ENCODE measurements around the gene LIMS2.
A peak's percentile ranks its signal among the peaks of the same experiment; 100 is the strongest.

The LIMS2 gene

GRCh38 chr2:127701193-127701650 lies 25.9 kb upstream of the LIMS2 start, which contains the start of gene SFT2D3:
Gene SFT2D3, plus strand, starts transcription at chr2:127701497. Its CDS starts 32 bp downstream, at chr2:127701529.
- DNase-seq: peak; percentile 88

DNA sequence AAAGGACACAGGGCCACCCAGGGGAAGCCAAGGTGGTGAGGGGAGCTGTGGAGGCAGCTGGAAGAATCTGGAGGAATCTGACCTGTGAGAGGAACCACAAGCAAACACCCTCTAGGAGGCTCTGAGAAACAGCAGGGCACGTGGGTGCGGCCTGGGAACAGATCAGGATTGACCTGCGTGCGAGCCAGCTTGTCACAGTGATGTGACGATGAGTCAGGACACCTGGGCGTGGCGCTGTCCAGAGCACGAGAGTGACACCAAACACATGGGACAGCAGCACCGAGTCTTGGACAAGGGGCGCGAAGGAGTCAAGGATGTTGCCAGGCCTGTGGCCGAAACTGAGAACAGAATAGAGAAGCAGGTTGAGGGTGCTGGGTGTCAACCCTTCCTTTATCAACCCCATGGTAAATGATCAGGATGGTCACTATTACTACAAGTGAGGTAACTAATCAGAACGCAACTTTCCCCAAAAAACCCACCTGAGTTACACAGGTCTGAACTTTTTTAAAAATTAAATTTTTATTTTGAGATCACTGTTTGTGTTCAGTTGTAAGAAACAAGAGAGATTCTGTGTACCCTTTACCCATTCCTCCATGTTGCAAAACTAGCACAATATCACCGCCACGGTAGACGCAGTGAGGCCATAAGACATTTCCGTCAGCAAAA lies 25.3 kb upstream of the LIMS2 start:
- DNase-seq: no peak

- DNase-seq: no peak
Observed at GRCh38 chr2:127698553-127699355, 23.4 kb upstream of the LIMS2 start.

DNA sequence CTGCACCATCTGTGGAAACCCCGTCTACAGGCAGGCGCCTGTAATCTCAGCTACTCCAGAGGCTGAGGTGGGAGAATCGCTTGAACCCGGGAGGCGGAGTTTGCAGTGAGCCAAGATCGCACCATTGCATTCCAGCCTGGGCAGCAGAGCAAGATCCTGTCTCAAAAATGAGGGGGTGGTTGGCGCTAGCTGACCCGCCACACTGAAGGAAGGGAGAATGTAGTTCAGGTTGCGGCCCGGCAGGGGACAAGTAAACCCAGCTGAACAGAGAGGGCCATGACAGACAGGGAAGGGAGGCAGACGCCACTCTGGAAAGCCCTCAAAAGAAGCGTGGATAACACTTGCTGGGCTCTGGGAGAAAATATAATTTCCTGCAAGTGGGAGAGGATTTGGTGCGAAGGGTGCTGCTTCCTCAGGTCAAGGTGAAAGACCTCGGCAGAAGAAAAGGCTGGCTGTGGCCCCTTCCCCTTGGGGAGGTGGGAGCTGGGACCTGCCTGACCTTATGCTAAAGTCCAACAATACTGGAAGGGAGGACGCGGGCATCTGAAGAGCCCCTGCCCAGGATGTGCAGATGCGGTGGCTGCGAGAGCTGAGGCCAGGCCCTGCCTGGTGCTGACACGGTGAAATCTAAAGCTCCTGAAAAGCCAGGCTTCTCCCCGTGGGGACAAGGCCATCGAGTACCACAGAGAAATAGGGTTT lies 22.3 kb upstream of the LIMS2 start:
- DNase-seq: no peak

DNA sequence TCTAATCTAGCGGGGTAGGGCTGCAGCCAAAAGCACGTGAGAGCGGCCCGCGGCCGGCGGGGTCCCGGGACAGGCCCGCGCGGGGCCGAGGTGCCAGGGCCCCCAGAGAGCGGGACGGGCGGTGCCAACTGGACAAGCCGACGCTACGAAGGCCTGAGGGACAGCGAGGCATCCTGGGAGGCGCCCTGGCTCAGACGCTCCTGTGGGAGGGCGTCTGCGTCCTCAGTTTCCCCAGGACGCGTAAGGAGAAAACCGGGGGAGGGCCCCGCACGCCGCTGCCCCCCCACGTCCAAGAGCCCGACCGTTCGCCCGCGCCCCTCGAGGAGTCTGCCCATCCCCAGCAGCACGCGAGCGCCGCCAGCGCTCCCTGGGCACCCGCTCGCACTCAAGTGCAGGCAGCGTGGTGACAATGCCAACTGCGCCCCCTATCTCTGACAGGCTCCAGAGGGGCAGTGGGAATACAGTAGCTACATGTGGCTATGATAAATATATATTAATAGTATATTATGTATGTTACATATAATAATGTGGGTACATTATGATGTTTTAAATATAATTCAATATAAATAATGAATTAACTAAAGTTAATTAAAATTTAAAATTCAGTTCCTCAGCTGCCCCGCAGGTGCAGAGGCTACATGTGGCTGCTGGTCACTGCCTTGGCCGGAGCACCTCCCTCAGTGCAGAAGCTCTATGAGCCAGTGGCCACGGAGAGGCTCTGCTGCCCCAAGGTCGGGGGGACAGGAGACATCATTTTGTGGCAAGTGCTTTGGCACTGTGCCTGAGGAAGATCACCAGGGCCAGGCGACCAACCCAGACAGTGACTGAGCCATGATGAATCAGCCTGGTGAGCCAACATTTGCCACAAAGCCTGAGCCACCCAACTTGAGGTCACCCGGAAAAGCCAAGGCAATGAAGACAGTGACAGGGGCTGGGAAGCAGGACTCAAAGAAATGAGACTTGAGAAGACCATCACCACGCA lies 20.5 kb upstream of the LIMS2 start:
- DNase-seq: no peak

DNA sequence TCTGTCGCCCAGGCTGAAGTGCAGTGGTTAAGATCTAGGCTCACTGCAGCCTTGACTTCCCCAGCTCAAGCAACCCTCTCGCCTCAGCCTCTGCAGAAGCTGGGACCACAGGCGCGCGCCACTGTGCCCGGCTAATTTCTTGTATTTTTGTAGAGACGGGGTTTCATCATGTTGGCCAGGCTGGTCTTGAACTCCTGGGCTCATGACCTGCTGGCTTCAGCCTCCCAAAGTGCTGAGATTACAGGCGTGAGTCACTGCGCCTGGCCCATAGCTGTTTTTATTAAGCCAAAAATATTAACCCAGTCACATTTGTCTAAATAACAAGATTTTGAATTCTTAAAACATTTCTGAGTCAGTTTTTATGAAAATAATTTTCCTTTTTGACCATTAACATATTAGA lies 19.7 kb upstream of the LIMS2 start:
- no peak for DNase-seq

GRCh38 chr2:127690696-127691095 lies 15.4 kb upstream of the LIMS2 start:
- no peak for DNase-seq

GRCh38 chr2:127688405-127688804 lies 13.1 kb upstream of the LIMS2 start:
- no peak for DNase-seq

GRCh38 chr2:127685410-127686080 lies 10.2 kb upstream of the LIMS2 start:
- no peak for DNase-seq

DNA sequence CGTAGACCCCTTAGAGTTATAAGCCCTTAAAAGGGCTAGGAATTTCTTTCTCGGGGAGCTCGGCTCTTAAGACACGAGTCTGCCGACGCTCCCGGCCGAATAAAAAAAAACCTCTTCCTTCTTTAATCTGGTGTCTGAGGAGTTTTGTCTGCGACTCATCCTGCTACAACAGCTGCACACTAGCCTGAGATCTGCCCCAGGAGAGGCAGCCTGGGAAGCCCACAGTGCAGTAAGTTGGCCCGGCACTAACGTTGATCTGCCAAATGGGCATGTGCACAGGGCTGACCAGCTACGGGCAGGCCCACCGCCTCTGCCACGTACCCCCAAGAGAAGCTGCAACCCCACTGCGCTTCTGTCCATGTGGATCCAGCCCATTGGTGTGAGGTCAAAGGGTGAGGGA lies 8.4 kb upstream of the LIMS2 start:
- DNase-seq: no peak

- DNase-seq: no peak
Observed at GRCh38 chr2:127683056-127683455, 7.7 kb upstream of the LIMS2 start.

DNA sequence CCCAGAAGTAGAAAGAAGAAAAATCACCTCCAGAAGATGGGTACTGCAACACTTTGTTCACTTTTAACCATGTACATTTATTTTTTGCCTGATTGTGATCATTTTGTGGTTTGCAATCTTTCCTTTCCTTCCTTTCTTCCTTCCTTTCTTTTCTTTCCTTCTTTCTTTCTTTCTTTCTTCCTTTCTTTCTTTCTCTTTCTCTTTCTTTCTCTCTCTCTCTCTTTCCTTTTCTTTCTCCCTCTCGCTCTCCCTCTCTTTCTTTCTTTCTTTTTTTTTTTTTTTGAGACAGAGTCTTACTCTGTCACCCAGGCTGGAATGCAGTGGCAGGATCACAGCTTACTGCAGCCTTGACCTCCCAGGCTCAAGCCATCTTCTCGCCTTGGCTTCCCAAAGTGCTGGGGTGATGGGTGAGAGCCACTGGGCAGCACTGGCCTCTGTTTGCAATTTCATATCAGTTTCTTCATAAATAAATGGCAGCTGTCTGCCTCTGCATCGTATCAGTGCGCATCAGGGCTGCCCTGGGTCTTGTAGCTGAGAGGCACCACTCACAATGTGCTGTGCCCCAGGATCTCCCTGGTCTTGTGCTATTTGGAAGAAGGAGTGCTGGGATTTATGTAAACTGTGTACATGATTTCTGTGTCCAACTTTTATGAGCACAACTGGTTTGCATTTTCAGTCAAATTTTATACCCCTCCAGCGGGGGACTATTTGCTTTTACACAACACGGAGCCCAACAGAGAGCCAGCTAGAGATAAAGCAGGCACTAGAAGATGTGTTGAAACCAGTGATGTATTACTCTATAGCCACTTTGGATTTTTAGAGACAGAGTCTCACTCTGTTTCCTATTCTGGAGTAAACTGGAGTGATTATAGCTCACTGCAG lies 6.9 kb upstream of the LIMS2 start:
- DNase-seq: no peak

- no peak for DNase-seq
Observed at GRCh38 chr2:127681288-127681804, 6.0 kb upstream of the LIMS2 start.

GRCh38 chr2:127680706-127681287 lies 5.5 kb upstream of the LIMS2 start:
- no peak for DNase-seq

DNA sequence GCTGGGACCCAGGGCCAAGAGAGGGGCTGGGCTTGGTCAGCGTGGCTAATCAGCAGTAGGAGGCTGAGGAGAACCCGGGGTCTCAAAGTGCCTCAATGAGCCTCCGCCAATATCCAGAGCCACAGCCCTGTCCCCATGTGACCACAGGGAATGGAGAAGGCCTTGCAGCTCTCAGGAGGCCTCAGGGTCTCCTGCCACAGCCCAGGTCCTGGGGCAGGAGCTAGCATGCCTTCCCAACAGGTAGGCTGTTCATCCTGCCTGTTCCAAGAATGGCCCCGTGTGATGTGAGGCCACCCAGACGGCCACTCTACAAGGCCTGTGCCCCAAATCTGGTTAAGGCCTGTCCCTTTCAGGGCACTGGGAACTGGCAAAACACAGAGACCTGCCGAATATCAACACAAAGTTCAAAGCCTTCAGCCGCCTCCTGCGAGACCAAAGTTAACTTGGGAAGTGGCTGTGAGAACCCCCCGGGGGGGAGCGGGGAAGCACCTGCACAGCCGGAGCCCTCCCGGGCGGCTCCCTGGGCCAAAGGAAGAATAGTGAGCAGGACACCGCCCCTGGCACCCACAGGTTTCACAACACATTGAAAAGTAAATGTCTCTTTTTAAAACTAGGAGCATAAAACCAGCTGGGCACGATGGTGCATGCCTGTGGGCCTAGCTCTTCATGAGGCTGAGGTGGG lies 4.5 kb upstream of the LIMS2 start:
- no peak for DNase-seq

GRCh38 chr2:127678991-127679390 lies 3.7 kb upstream of the LIMS2 start:
- DNase-seq: no peak

- DNase-seq: no peak
Observed at GRCh38 chr2:127678531-127678930, 3.2 kb upstream of the LIMS2 start.

DNA sequence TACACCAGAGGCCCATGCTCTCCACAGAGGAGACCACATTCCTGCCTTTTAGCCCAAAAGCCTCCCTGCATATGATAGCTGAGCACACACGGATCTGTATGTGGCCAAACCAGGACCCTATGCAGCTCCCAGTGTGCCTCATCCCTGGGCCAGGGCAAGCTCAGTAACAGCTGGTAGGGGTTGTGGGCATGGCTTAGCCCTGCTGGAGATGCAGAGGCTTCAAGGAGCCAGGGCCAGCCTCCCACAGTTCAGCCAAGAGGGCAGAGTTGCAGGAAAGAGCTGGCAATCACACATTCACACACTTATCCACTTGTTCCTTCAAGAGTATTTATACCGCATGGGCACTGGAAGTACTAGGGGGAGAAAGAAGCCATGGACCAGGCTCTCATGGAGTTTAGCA lies 1.6 kb upstream of the LIMS2 start:
- no peak for DNase-seq

All from activated gamma-delta T cell treated with Interleukin-2 at 50 U/mL for 16 hours (primary cell).